Karpas-422 (cell line): Measurements from ENCODE around the gene ITGAL. TPM values are rescaled to one million over a fixed set of nuclear protein-coding genes. Genes with fewer than 3 reads are reported as not detected.
A peak's percentile ranks its signal among the peaks of the same experiment; 100 is the strongest.

ENCODE experiments used
- DNase-seq: peaks from one replicate; pipeline ENCODE4 v3.0.0-alpha.2; 2015
- H2AFZ ChIP-seq: fragments of 200-600 bp; sonication (generic); 2 replicates; pipeline ENCODE4 v1.6.1; 2014; ENCODE audit warnings: antibody characterized with exemption, low read length, mixed read lengths
- H3K27ac ChIP-seq: fragments of 200-600 bp; sonication (generic); 2 replicates; pipeline ENCODE4 v1.5.1; 2014; ENCODE audit warnings: mild to moderate bottlenecking, low read length, moderate library complexity
- H3K27me3 ChIP-seq: fragments of 200-600 bp; sonication (generic); 2 replicates; pipeline ENCODE4 v1.6.1; 2014; ENCODE audit warnings: low read length, mixed read lengths
- H3K36me3 ChIP-seq: fragments of 200-600 bp; sonication (generic); 2 replicates; pipeline ENCODE4 v1.6.1; 2014; ENCODE audit warnings: low read length, mixed read lengths; ENCODE audit not compliant: insufficient read depth
- H3K4me1 ChIP-seq: fragments of 200-600 bp; sonication (generic); 2 replicates; pipeline ENCODE4 v1.6.1; 2014; ENCODE audit warnings: mild to moderate bottlenecking, low read length, mixed read lengths
- H3K4me2 ChIP-seq: fragments of 200-600 bp; sonication (generic); 2 replicates; pipeline ENCODE4 v1.6.1; 2014; ENCODE audit warnings: low read length, low read depth, mild to moderate bottlenecking; ENCODE audit not compliant: poor library complexity, severe bottlenecking
- H3K4me3 ChIP-seq: fragments of 200-600 bp; sonication (generic); 2 replicates; pipeline ENCODE4 v1.5.1; 2014; ENCODE audit warnings: mild to moderate bottlenecking, antibody characterized with exemption, low read length, mixed read lengths
- H3K79me2 ChIP-seq: fragments of 200-600 bp; sonication (generic); 2 replicates; pipeline ENCODE4 v1.6.1; 2014; ENCODE audit warnings: mild to moderate bottlenecking, low read length, mixed read lengths
- H3K9ac ChIP-seq: fragments of 200-600 bp; sonication (generic); 2 replicates; pipeline ENCODE4 v1.6.0; 2014; ENCODE audit warnings: low read length
- H3K9me2 ChIP-seq: fragments of 200-600 bp; sonication (generic), shearing (Covaris generic); replicated peaks from 2 replicates; pipeline ENCODE4 v1.6.0; 2014; ENCODE audit warnings: mild to moderate bottlenecking, low read length, moderate library complexity; ENCODE audit not compliant: insufficient read depth
- H3K9me3 ChIP-seq: fragments of 300-700, 200-600 bp; sonication (generic); 2 replicates; pipeline ENCODE4 v1.6.1; 2014; ENCODE audit warnings: low read length, mixed read lengths
- H4K20me1 ChIP-seq: fragments of 200-600 bp; sonication (generic); 2 replicates; pipeline ENCODE4 v1.6.1; 2014; ENCODE audit warnings: mild to moderate bottlenecking, antibody characterized with exemption, low read length, low read depth; ENCODE audit not compliant: insufficient read depth
- total RNA-seq: library from RNA; depleted of rRNA; stranded (reverse); fragments of >200 nt; shearing (Covaris generic); gene quantifications from 2 replicates; pipeline ENCODE4 v1.2.3, GENCODE V29; 2014; ENCODE audit warnings: low replicate concordance

Gene ITGAL
- total RNA-seq, 1 experiment from 2014 or later: 0.07 TPM

GRCh38 chr16:30491744-30492308, 19.3 kb downstream of the ITGAL start:
- H3K4me1 ChIP-seq: no peaks in the 10 kb centered on the region
- H3K9me3 ChIP-seq: no peaks in the 10 kb centered on the region
- no peaks in the 10 kb centered on the region for H4K20me1 ChIP-seq
- H3K9ac ChIP-seq: no peak overlapping the region
- H2AFZ ChIP-seq: no peak overlapping the region
- no peaks in the 10 kb centered on the region for H3K36me3 ChIP-seq
- no peaks in the 10 kb centered on the region for H3K79me2 ChIP-seq
- H3K9me2 ChIP-seq: no peaks in the 10 kb centered on the region
- H3K27me3 ChIP-seq: no peaks in the 10 kb centered on the region
- H3K27ac ChIP-seq: no peak overlapping the region
- no peak overlapping the region for H3K4me2 ChIP-seq
- no peak overlapping the region for H3K4me3 ChIP-seq
- DNase-seq: no peak

- no peak overlapping the region for H3K27ac ChIP-seq
- H2AFZ ChIP-seq: no peak overlapping the region
Observed at GRCh38 chr16:30493941-30494488, 21.5 kb downstream of the ITGAL start.

DNA sequence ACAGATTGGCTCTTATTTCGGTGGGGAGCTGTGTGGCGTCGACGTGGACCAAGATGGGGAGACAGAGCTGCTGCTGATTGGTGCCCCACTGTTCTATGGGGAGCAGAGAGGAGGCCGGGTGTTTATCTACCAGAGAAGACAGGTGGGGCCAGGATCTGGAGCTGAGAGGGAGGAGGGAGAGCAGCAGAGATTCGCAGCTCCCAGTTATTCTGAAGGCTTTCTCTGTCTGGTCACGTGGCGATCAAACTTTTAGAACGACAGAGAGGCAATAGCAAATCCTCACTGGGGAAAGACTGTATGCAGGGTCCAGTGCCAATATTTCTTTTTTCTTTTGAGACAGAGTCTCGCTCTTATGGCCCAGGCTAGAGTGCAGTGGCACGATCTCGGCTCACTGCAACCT, 22.2 kb downstream of the ITGAL start:
- H4K20me1 ChIP-seq: no peaks in the 10 kb centered on the region
- H3K4me2 ChIP-seq: no peak overlapping the region
- no peaks in the 10 kb centered on the region for H3K4me1 ChIP-seq
- H3K9me3 ChIP-seq: no peaks in the 10 kb centered on the region
- no peak overlapping the region for H2AFZ ChIP-seq
- no peak overlapping the region for H3K9ac ChIP-seq
- H3K27me3 ChIP-seq: no peaks in the 10 kb centered on the region
- no peak overlapping the region for H3K27ac ChIP-seq
- no peaks in the 10 kb centered on the region for H3K9me2 ChIP-seq
- H3K36me3 ChIP-seq: no peaks in the 10 kb centered on the region
- DNase-seq: no peak
- no peaks in the 10 kb centered on the region for H3K79me2 ChIP-seq
- H3K4me3 ChIP-seq: no peak overlapping the region

More at GRCh38 chr16:30493941-30494488, 21.5 kb downstream of the ITGAL start:
- Histone ChIP-seq H3K9ac (no peak overlapping the region), H3K4me1 (no peaks in the 10 kb centered on the region), H3K4me2 (no peak overlapping the region), H3K27me3 (no peaks in the 10 kb centered on the region), H3K36me3 (no peaks in the 10 kb centered on the region), H3K4me3 (no peak overlapping the region), H3K9me3 (no peaks in the 10 kb centered on the region), H4K20me1 (no peaks in the 10 kb centered on the region), H3K79me2 (no peaks in the 10 kb centered on the region), H3K9me2 (no peaks in the 10 kb centered on the region)
- no peak for DNase-seq

GRCh38 chr16:30499284-30499683, 26.7 kb downstream of the ITGAL start:
- peak overlapping the region; percentile 48; the same call in 1 of the 2 replicates for H3K4me3 ChIP-seq
- no peaks in the 10 kb centered on the region for H3K9me2 ChIP-seq
- no peaks in the 10 kb centered on the region for H3K27me3 ChIP-seq
- no peaks in the 10 kb centered on the region for H4K20me1 ChIP-seq
- H3K27ac ChIP-seq: no peak overlapping the region
- no peaks in the 10 kb centered on the region for H3K4me1 ChIP-seq
- no peak overlapping the region for H3K4me2 ChIP-seq
- no peak for DNase-seq
- peak overlapping the region; percentile 41; the same call in 1 of the 2 replicates for H3K9ac ChIP-seq
- no peaks in the 10 kb centered on the region for H3K36me3 ChIP-seq
- H2AFZ ChIP-seq: peak overlapping the region; percentile 28; the same call in 1 of the 2 replicates
- H3K9me3 ChIP-seq: no peaks in the 10 kb centered on the region
- no peaks in the 10 kb centered on the region for H3K79me2 ChIP-seq

GRCh38 chr16:30503403-30504296, 31.1 kb downstream of the ITGAL start:
- no peaks in the 10 kb centered on the region for H3K27me3 ChIP-seq
- H3K9me3 ChIP-seq: no peaks in the 10 kb centered on the region
- H3K9me2 ChIP-seq: no peaks in the 10 kb centered on the region
- no peak overlapping the region for H3K27ac ChIP-seq
- H3K9ac ChIP-seq: no peak overlapping the region
- H2AFZ ChIP-seq: no peak overlapping the region
- H3K4me3 ChIP-seq: no peak overlapping the region
- no peak for DNase-seq
- H4K20me1 ChIP-seq: no peaks in the 10 kb centered on the region
- no peaks in the 10 kb centered on the region for H3K4me1 ChIP-seq
- H3K4me2 ChIP-seq: no peak overlapping the region
- no peaks in the 10 kb centered on the region for H3K79me2 ChIP-seq
- H3K36me3 ChIP-seq: no peaks in the 10 kb centered on the region

DNA sequence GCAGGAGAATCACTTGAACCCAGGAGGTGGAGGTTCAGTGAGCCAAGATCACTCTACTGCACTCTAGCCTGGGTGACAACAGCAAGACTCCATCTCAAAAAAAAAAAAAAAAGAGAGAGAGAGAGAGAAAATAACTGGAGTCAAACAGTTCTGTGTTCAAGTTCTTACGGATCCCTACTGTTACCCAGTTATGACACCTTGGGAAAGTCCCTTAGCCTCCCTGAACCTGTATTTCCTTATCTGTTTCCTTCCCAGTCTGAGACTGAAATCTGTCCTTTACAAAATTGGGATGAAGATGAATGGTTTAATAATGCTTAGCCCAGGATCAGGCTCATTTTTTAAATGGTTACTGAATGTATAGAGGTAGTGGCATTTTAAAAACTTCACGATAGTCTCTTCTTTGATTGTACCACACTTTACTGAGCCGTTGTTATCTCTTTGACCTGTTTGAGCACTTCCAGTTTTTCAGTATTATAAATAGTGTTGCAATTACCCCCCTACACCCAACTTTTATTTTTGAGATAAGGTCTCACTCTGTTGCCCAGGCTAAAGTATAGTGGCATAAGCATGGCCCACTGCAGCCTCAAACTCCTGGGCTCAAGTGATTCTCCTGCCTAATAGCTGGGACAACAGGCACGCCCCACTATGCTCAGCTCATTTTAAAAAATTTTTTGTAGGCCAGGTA, 36.7 kb downstream of the ITGAL start:
- no peak overlapping the region for H3K9ac ChIP-seq
- H4K20me1 ChIP-seq: no peaks in the 10 kb centered on the region
- no peaks in the 10 kb centered on the region for H3K36me3 ChIP-seq
- H3K9me2 ChIP-seq: no peaks in the 10 kb centered on the region
- H3K4me1 ChIP-seq: no peaks in the 10 kb centered on the region
- H3K27me3 ChIP-seq: no peaks in the 10 kb centered on the region
- no peaks in the 10 kb centered on the region for H3K9me3 ChIP-seq
- DNase-seq: no peak
- no peak overlapping the region for H3K4me3 ChIP-seq
- no peaks in the 10 kb centered on the region for H3K79me2 ChIP-seq
- no peak overlapping the region for H3K4me2 ChIP-seq
- no peak overlapping the region for H3K27ac ChIP-seq
- H2AFZ ChIP-seq: no peak overlapping the region

GRCh38 chr16:30510376-30510938, 37.9 kb downstream of the ITGAL start:
- Histone ChIP-seq H3K36me3 (no peaks in the 10 kb centered on the region), H3K9ac (no peak overlapping the region), H3K4me3 (no peak overlapping the region), H3K9me3 (no peaks in the 10 kb centered on the region), H2AFZ (no peak overlapping the region), H3K9me2 (no peaks in the 10 kb centered on the region), H3K79me2 (no peaks in the 10 kb centered on the region), H3K27ac (no peak overlapping the region), H3K27me3 (no peaks in the 10 kb centered on the region), H3K4me2 (no peak overlapping the region), H4K20me1 (no peaks in the 10 kb centered on the region), H3K4me1 (no peaks in the 10 kb centered on the region)
- no peak for DNase-seq

- Histone ChIP-seq H3K36me3 (no peaks in the 10 kb centered on the region), H3K4me2 (no peak overlapping the region), H2AFZ (no peak overlapping the region), H3K9me3 (no peaks in the 10 kb centered on the region), H3K4me3 (no peak overlapping the region), H3K9me2 (no peaks in the 10 kb centered on the region), H3K27me3 (no peaks in the 10 kb centered on the region), H3K27ac (no peak overlapping the region), H3K79me2 (no peaks in the 10 kb centered on the region), H4K20me1 (no peaks in the 10 kb centered on the region), H3K9ac (no peak overlapping the region), H3K4me1 (no peaks in the 10 kb centered on the region)
- DNase-seq: no peak
Observed at GRCh38 chr16:30511509-30511908, 39.0 kb downstream of the ITGAL start.
